NCI-H1694 treated with DMSO at 0.1 percent for 48 hours (cell line): ENCODE measurements around the gene ADAD1.
"Not testable (repeated sequence)": the region's sequence is repeated elsewhere in the genome, so short reads cannot be mapped to it uniquely, and the experiment has no call there.

Source experiments
- DNase-seq: peaks from one replicate; lab custom pipeline; 2025; lab: John Stamatoyannopoulos, UW

ADAD1 gene

GRCh38 chr4:122378711-122379110, at the start of gene ADAD1:
Gene ADAD1 (plus strand): TSS chr4:122379011. CDS start chr4:122380070, 1,059 bp downstream.
- DNase-seq, result no peak

- no peak for DNase-seq
Measured at GRCh38 chr4:122329876-122330565, 48.8 kb upstream of the ADAD1 start.

DNA sequence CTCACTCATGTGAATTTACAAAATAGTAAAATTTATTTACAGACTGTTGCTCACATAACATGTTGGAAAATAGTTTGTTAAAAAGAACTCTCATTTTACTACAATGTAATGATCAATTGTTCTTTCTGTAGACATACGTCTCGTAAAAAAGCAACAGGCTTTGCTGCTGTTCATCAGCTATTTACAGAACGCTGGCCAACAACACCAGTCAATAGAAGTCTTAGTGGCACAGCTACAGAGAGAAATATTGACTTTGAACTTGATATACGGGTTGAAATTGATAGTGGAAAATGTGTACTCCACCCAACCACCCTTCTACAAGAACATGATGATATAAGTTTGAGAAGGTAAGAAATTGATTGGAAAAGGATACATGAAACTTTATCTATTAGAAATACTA, 47.6 kb upstream of the ADAD1 start:
- DNase-seq, result no peak

DNA sequence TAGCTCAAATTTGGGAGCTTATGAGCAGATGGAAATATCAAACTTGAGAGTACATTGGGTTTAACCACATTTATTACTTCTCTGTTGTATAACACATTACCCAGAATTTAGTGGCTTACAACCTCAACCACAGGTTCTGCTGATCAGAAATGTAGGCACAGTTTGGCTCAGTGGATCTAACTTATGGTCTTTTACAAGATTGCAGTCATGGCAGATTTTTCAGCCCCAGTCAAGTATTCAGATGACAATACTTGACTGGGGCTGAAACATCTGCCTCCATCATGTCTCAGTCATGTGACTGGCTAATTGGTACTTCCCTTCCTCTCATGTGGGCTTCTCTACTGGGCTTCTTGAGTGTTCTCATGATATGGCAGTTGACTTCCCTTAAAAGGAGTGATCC, 44.0 kb upstream of the ADAD1 start:
- DNase-seq, result no peak

GRCh38 chr4:122341886-122342285, 36.9 kb upstream of the ADAD1 start:
- DNase-seq, result no peak

GRCh38 chr4:122346036-122346435, 32.8 kb upstream of the ADAD1 start:
- no peak for DNase-seq

- no peak for DNase-seq
Measured at GRCh38 chr4:122346503-122346902, 32.3 kb upstream of the ADAD1 start.

- DNase-seq, result no peak
Measured at GRCh38 chr4:122356317-122356808, 22.4 kb upstream of the ADAD1 start.

DNA sequence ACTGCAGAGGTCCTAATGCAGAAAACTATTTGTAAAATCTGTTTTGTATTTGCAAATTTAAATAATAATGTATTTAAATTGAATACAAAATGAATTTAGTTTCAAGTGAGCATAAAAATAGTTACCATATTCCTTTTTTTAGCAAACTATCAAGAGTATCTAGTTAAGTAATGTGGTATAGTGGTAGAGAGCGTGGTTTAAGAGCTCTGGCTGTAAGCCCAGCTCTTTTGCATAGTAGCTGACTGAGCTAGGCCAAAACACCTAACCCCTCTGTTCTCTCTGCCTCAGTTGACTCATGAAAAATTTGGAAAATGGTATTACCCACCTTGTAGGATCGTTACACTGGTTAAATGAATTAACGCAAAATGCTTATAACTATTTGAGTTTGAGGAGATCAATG, 18.1 kb upstream of the ADAD1 start:
- no peak for DNase-seq

- no peak for DNase-seq
Measured at GRCh38 chr4:122364700-122365404, 14.0 kb upstream of the ADAD1 start.

DNA sequence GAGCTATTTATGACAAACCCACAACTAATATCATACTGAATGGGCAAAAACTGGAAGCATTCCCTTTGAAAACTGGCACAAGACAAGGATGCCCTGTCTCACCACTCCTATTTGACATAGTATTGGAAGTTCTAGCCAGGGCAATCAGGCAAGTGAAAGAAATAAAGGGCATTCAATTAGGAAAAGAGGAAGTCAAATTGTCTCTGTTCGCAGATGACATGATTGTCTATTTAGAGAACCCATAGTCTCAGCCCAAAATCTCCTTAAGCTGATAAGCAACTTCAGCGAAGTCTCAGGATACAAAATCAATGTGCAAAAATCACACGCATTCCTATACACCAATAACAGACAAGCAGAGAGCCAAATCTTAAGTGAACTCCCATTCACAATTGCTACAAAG, 10.0 kb upstream of the ADAD1 start:
- not testable (repeated sequence) for DNase-seq

DNA sequence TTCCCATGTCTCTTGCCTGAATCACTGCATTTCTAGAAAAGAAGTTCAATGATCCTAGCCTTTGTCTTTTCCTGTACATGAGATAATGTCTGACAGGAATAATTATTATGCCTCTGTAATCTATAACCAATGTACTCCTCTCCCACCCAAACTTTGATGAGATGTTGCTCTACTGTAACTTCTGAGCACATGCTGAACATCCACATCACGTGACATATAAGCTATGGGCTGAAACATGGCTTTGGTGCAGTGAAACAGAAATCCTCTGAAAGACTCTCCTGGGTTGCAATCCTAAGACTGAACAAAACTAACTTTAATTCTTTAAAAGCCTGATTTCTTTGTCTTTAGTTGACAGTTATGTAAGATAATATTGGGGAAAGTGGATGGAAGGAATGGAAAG, 1.5 kb upstream of the ADAD1 start:
- DNase-seq, result no peak

DNA sequence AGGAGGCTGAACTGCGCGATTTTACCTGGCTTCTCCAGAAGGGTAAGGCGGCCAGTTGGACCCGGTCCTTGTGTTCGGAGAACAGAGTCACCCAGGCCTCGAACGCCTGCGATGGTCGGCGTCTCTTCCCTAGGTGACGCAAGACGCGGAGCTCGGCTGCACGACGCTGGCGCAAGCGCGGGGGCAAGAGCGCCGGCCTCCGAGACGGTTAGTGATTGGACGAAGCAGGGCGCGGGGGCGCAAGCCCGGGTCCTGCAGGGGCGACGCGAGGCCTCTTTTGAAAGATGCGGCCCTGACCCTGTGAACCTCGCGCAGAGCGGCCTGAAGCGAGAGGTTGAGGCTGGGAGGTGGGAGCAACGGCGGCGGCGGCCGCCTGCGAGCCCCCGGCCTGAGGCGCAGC, 428 bp downstream of the ADAD1 start:
- DNase-seq, result no peak

DNA sequence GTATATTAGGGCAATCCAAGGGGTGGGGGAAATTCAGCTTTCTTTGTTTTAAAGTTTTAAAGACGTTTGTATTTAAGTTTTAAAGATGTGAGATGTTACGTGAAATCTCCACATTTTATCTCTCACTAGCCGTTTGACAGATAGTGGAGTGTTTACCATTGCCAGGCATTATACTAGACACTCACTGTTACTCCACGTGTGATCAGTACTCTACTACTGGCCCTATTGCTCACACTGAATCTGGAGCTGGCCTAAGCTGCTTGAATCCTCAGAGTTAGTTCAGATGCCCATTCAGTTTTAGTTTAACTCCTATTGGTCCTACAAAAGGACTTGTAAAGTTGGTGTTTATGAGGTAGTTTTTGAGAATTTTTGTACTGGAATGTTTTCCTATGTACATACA, 4.5 kb downstream of the ADAD1 start:
- no peak for DNase-seq

DNA sequence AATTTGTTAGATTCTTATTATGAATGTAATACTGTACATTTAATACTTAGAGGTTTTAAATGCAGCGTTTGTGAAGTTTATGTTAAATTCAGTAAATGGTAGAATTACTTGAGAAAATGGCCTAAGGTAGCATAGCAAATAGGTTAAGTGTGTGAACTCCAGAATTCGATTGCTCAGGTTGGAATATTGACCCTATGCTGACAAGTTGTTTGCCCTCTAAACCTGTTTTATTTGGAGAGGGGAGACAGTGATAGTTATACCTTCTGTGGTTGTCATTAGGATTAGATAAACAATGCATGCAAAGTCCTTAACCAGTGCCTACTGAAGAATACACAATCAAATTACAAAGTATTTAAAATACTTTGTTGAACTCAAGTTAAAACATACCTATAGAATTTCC, 5.4 kb downstream of the ADAD1 start:
- no peak for DNase-seq

GRCh38 chr4:122393276-122393675, 14.5 kb downstream of the ADAD1 start:
- no peak for DNase-seq

DNA sequence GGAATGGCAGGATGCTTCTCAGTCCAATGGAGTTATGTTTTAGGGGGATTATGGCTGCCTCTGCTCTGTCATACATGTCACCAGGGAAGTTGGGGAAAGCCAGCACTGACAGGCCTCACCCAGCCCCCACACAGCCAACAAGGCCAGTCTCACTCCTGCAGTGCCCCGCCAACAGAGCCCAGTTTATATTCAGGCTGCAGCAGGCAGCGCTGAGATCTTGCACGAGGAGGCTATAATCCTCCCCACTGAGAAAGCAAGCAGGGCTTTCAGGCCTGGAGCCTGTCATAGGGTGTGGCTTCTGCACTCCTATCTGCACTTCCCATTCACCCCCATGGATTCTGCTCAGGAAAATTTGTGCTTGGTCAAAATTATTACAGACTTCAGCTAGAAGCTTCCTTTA, 25.1 kb downstream of the ADAD1 start:
- no peak for DNase-seq

DNA sequence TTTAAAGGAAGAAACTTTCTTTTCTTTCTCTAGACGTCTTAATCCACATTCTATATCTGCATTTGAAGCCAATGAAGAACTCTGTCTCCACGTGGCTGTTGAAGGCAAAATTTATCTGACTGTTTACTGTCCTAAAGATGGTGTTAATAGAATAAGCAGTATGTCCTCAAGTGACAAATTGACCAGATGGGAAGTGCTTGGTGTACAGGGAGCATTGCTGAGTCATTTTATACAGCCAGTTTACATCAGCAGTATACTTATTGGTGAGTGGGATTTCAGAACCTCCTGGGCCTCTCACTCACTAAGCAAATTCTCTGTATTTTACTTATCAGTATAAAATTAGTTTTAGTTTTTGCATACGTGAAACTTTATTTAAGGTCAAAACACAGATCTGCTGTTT, 33.7 kb downstream of the ADAD1 start:
- no peak for DNase-seq

- no peak for DNase-seq
Measured at GRCh38 chr4:122423246-122423645, 44.4 kb downstream of the ADAD1 start.

DNA sequence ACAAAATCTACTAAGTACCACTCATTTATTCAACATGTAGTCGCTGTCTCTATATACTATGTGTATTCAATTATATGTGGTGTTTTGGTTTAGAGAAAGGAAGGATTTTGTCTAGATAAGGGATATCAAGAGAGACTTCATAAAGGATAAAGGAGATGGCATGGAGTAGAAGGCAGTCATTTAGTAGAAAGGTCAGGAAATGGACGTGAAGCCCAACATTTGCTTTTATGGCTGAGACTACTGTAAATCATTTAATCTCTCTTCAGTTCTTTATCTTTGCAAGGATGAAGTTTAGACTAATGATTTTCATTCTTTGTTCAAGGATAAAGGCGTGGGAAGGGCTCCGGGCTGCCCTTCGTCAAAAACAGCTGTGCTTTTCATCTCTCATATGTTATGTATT, 52.5 kb downstream of the ADAD1 start:
- DNase-seq, result no peak

DNA sequence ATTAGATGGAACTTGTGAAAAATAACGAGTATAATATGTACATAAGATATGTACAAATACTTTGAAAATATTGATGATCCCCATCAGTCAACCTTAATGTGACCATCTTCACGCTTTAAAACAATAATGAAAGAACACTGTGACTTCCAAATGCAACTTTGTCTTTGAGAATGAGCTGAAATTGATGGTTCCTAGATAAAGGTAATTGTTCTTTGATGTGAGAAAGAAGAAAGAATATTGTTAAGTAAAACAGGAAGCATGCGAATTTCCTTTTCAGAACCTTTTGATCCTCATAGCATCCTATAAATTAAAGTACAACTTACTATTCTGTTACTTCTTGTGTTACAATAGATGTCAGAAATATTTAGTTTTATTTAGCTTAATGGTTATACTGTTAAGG, 55.5 kb downstream of the ADAD1 start:
- no peak for DNase-seq

DNA sequence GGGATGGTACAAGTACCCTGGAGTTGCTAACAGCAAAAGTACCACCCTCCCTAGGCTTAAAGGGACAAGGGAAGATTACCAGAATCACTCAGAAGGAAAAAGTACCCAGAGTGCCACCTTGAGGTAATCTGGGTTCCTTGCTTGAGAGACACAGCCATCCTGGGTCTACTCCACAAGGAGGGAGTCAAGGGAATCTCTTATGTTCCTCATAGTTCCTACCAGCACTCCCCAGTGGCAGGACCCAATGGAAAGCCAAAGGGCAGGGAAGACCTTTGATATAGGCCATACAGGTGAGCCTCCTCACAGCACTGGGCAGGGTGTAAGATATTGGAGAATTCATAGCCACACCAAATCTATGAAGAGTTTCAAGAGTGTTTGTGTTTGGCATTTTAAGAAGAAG, 72.0 kb downstream of the ADAD1 start:
- DNase-seq, result no peak

- no peak for DNase-seq
Measured at GRCh38 chr4:122453384-122453995, 74.7 kb downstream of the ADAD1 start.
